Endothelial cell of umbilical vein (primary cell): ENCODE data around the gene SMARCAL1. TPM values are rescaled to one million over a fixed set of nuclear protein-coding genes. Genes with fewer than 3 reads are reported as not detected.
"Not testable (repeated sequence)": the region's sequence is repeated elsewhere in the genome, so short reads cannot be mapped to it uniquely, and the experiment has no call there.

Experiments
- BruUV-seq: library from RNA; stranded (reverse); fragments of 400-500 nt; replicated peaks from 2 replicates; lab custom pipeline; 2021; lab: Mats Ljungman, UMichigan
- CTCF ChIA-PET: fragments of 300-600, 350-600 bp; sonication (Branson Sonifier 250); formaldehyde crosslinking; loops from one replicate; lab custom pipeline; 2021; ENCODE audit warnings: antibody characterized with exemption, inconsistent platforms; lab: Charles Lee
- POLR2A ChIA-PET: fragments of 300-600, 350-600 bp; sonication (Branson Sonifier 250); formaldehyde crosslinking; loops from one replicate; lab custom pipeline; 2021; ENCODE audit warnings: antibody characterized with exemption, inconsistent platforms; lab: Charles Lee
- DNase-seq: peaks from one replicate; pipeline ENCODE4 v3.0.0-alpha.2; 2011; ENCODE audit warnings: low read depth, low spot score
- FAIRE-seq: peaks from 2 replicates; lab custom pipeline; 2011; peaks lifted over from hg19 to GRCh38; lab: Jason Lieb, UNC
- H2AFZ ChIP-seq: 2 replicates; pipeline ENCODE4 v1.6.0; 2012; ENCODE audit warnings: low read depth, low read length, control low read depth, inconsistent platforms
- H3K27ac ChIP-seq: 2 replicates; pipeline ENCODE4 v1.5.1; 2011; ENCODE audit warnings: low read depth, mild to moderate bottlenecking, control low read depth, low read length, moderate library complexity; ENCODE audit not compliant: insufficient read depth
- H3K27me3 ChIP-seq, 2 experiments: 2 replicates each; pipeline versions ENCODE4 v1.6.0 to v1.6.1; 2011; ENCODE audit warnings: low read length in 2 of 2, mixed read lengths in 1 of 2; ENCODE audit not compliant: control insufficient read depth in 2 of 2, insufficient read depth in 2 of 2
- H3K36me3 ChIP-seq, 2 experiments: 2 replicates in 1 of 2; 3 replicates in 1 of 2; pipeline ENCODE4 v1.5.1; 2011; ENCODE audit warnings: low read length in 2 of 2, mild to moderate bottlenecking in 1 of 2, moderate library complexity in 1 of 2; ENCODE audit not compliant: control insufficient read depth in 2 of 2, insufficient read depth in 2 of 2; ENCODE audit errors: extremely low read depth in 1 of 2
- H3K4me1 ChIP-seq: 3 replicates; pipeline ENCODE4 v1.5.1; 2011; ENCODE audit warnings: mild to moderate bottlenecking, low read length; ENCODE audit not compliant: control insufficient read depth, insufficient read depth; ENCODE audit errors: extremely low read depth
- H3K4me2 ChIP-seq: 2 replicates; pipeline ENCODE4 v1.6.1; 2011; ENCODE audit warnings: low read length, control low read depth, mixed read lengths; ENCODE audit not compliant: insufficient read depth
- H3K4me3 ChIP-seq, 3 experiments: fragments of 200-600 bp in 1 of 3; sonication (generic), shearing (Covaris generic) in 1 of 3; replicated peaks in 1 of 3; 2 replicates each; pipeline ENCODE4 v1.5.1; 2011 to 2016; ENCODE audit warnings: control low read depth in 3 of 3, low read length in 3 of 3, mild to moderate bottlenecking in 2 of 3, inconsistent platforms in 1 of 3, low read depth in 1 of 3, moderate library complexity in 1 of 3; ENCODE audit not compliant: insufficient read depth in 1 of 3
- H3K79me2 ChIP-seq: 2 replicates; pipeline ENCODE4 v1.6.0; 2012; ENCODE audit warnings: low read length, inconsistent platforms; ENCODE audit not compliant: control insufficient read depth, insufficient read depth
- H3K9ac ChIP-seq: replicated peaks from 2 replicates; pipeline ENCODE3; 2011; ENCODE audit warnings: low read length, control low read depth; ENCODE audit not compliant: insufficient read depth; ENCODE audit errors: extremely low read depth
- H3K9me1 ChIP-seq: replicated peaks from 3 replicates; pipeline ENCODE4 v1.6.0; 2011; ENCODE audit warnings: mild to moderate bottlenecking, low read length; ENCODE audit not compliant: control insufficient read depth, insufficient read depth; ENCODE audit errors: extremely low read depth
- H3K9me3 ChIP-seq: replicated peaks from 2 replicates; pipeline ENCODE4 v1.5.1; 2012; ENCODE audit warnings: low read length, inconsistent platforms; ENCODE audit not compliant: control insufficient read depth, insufficient read depth
- H4K20me1 ChIP-seq: replicated peaks from 2 replicates; pipeline ENCODE3; 2011; ENCODE audit warnings: mild to moderate bottlenecking, low read length; ENCODE audit not compliant: control insufficient read depth, insufficient read depth; ENCODE audit errors: extremely low read depth
- CTCF ChIP-seq, 2 donors: IDR thresholded peaks; 1 replicate in 1 of 2; 2 replicates in 1 of 2; pipeline ENCODE4 v1.5.1; 2011; ENCODE audit warnings: low read length in 2 of 2, mild to moderate bottlenecking in 2 of 2, moderate library complexity in 2 of 2, control low read depth in 1 of 2, inconsistent platforms in 1 of 2, low read depth in 1 of 2; ENCODE audit not compliant: insufficient read depth in 1 of 2; ENCODE audit errors: extremely low read depth in 1 of 2
- EZH2 ChIP-seq: IDR thresholded peaks from 2 replicates; pipeline ENCODE4 v1.6.1; 2012; ENCODE audit warnings: borderline replicate concordance, low read depth, mild to moderate bottlenecking, moderate library complexity, low read length, inconsistent platforms; ENCODE audit not compliant: severe bottlenecking
- FOS ChIP-seq: IDR thresholded peaks from 2 replicates; pipeline ENCODE4 v1.6.1; 2011; ENCODE audit warnings: mild to moderate bottlenecking, low read length, moderate library complexity, borderline replicate concordance; ENCODE audit not compliant: insufficient read depth
- GATA2 ChIP-seq: IDR thresholded peaks from 2 replicates; pipeline ENCODE4 v1.7.0; 2011; ENCODE audit warnings: low read depth, mild to moderate bottlenecking, moderate library complexity, mixed read lengths, low read length; ENCODE audit not compliant: insufficient read length, insufficient read depth
- JUN ChIP-seq: IDR thresholded peaks from 2 replicates; pipeline ENCODE4 v1.6.1; 2011; ENCODE audit warnings: borderline replicate concordance, low read depth; ENCODE audit not compliant: insufficient read length, insufficient read depth
- MAX ChIP-seq: IDR thresholded peaks from 2 replicates; pipeline ENCODE4 v1.6.1; 2011; ENCODE audit not compliant: insufficient read depth, insufficient read length
- MYC ChIP-seq: IDR thresholded peaks from one replicate; pipeline ENCODE4 v1.6.1; 2011; ENCODE audit warnings: mild to moderate bottlenecking, low read depth, low read length
- POLR2A ChIP-seq: IDR thresholded peaks from 2 replicates; pipeline ENCODE4 v1.6.1; 2012; ENCODE audit warnings: low read depth, mild to moderate bottlenecking, control low read depth, low read length
- POLR2AphosphoS5 ChIP-seq: IDR thresholded peaks from 2 replicates; pipeline ENCODE4 v1.6.1; 2012; ENCODE audit warnings: low read depth, mild to moderate bottlenecking, control low read depth, low read length, moderate library complexity; ENCODE audit not compliant: insufficient read depth
- dilution Hi-C: fragments of 300-500 bp; cut with MboI; formaldehyde crosslinking; loops from one replicate; pipeline ENCODE4 v1.15.0; 2019; ENCODE audit warnings: low sequenced_read_pairs; ENCODE audit not compliant: extremely low pct_ligation_motif_present
- intact Hi-C: fragments of 100-400 bp; cut with micrococcal nuclease; formaldehyde crosslinking; loops from one replicate; pipeline ENCODE4 v1.10.0; 2022
- polyA plus RNA-seq, 4 experiments: library from polyadenylated mRNA; depleted of rRNA in 3 of 4; stranded (reverse) in 3 of 4; unstranded in 1 of 4; fragments of >200 nt; gene quantifications; 2 replicates each; pipeline versions ENCODE4 v1.2.1 to v1.2.3, GENCODE V29; 2011 to 2012; ENCODE audit warnings: missing spikeins in 1 of 4
- total RNA-seq: library from RNA; stranded (reverse); gene quantifications from 2 replicates; pipeline ENCODE4 v1.2.3, GENCODE V29; 2021

SMARCAL1 gene
- total and polyA plus RNA-seq, 2 donors (not counting 3 experiments of a cell fraction or from before 2014, with no cell fraction given) = 25.4 to 30.7 TPM

GRCh38 chr2:216517447-216518225, 105.4 kb downstream of the SMARCAL1 start:
- TF ChIP-seq CTCF (IDR thresholded peaks at IDR 0.05; ENCODE audit: extremely low read depth in 1 of 2, insufficient read depth in 1 of 2, low read depth in 1 of 2, low read length in 2 of 2) (no peak), GATA2 (no peak), MAX (no peak), FOS (no peak), EZH2 (no peak), POLR2AphosphoS5 (no peak), JUN (no peak), MYC (no peak), POLR2A (no peak)
- H2AFZ ChIP-seq = no peak overlapping the region
- dilution Hi-C loops (no loop called here), intact Hi-C loops (loop anchor here (5.0 to 10.0 kb wide), 4 partner anchors 295 to 1237 kb away; no protein-coding TSS in a partner anchor)
- H3K27ac ChIP-seq = no peak overlapping the region
- BruUV-seq = no TSS peak
- no peak overlapping the region for H3K9ac ChIP-seq
- POLR2A ChIA-PET = interaction anchor here (0.6 kb wide), 1 partner anchor 38 kb away, joined by 3 read pairs; no protein-coding TSS in a partner anchor
- DNase-seq = no peak
- H3K36me3 ChIP-seq = no peaks in the 10 kb centered on the region
- no peaks in the 10 kb centered on the region for H3K9me3 ChIP-seq
- no peaks in the 10 kb centered on the region for H3K9me1 ChIP-seq
- no peak overlapping the region for H3K4me2 ChIP-seq
- FAIRE-seq = no peak
- H4K20me1 ChIP-seq = no peaks in the 10 kb centered on the region
- H3K27me3 ChIP-seq = no peaks in the 10 kb centered on the region
- CTCF ChIA-PET = interaction anchor here (0.7 to 13.2 kb wide), 11 partner anchors 15 to 1195 kb away, joined by 3 to 583 read pairs (median 4); partner anchors contain the start of gene IGFBP2
- H3K4me3 ChIP-seq = no peak overlapping the region
- H3K79me2 ChIP-seq = no peaks in the 10 kb centered on the region
- no peaks in the 10 kb centered on the region for H3K4me1 ChIP-seq

GRCh38 chr2:216518566-216519119, 106.4 kb downstream of the SMARCAL1 start:
- H3K79me2 ChIP-seq, H2AFZ ChIP-seq, DNase-seq, H3K36me3 ChIP-seq, H3K4me2 ChIP-seq, H3K27ac ChIP-seq, POLR2A ChIA-PET, FAIRE-seq, H4K20me1 ChIP-seq, dilution Hi-C loops, H3K9me1 ChIP-seq, H3K4me1 ChIP-seq, H3K9me3 ChIP-seq, H3K4me3 ChIP-seq, BruUV-seq, H3K9ac ChIP-seq, H3K27me3 ChIP-seq: not testable (repeated sequence)
- CTCF ChIA-PET = interaction anchor here (0.8 to 13.2 kb wide), 32 partner anchors 9 to 1194 kb away, joined by 3 to 583 read pairs (median 7); partner anchors contain the start of genes IGFBP2 and RPL37A
- intact Hi-C loops = loop anchor here (1.0 to 10.0 kb wide), 8 partner anchors 17 to 1236 kb away; no protein-coding TSS in a partner anchor
